GM12878 (cell line): Measurements from ENCODE around the gene ALPK1. TPM values are rescaled to one million over a fixed set of nuclear protein-coding genes. Genes with fewer than 3 reads are reported as not detected.
A peak's percentile ranks its signal among the peaks of the same experiment; 100 is the strongest.

Experiments
- ATAC-seq: fragments of 200-7000 bp; cut with Tn5 transposase; 3 replicates; pipeline ENCODE4 v1.9.1; 2020; ENCODE audit warnings: mild to moderate bottlenecking, moderate library complexity
- BruUV-seq: library from RNA; stranded (reverse); fragments of 400-500 nt; replicated peaks from 2 replicates; lab custom pipeline; 2021; lab: Mats Ljungman, UMichigan
- CTCF ChIA-PET: fragments of 300-600 bp; sonication (Branson Sonifier 250); formaldehyde crosslinking; extraction: SDS; loops from one replicate; lab custom pipeline; 2021; ENCODE audit warnings: inconsistent platforms; lab: Yijun Ruan, JAX
- POLR2A ChIA-PET: fragments of 350-600 bp; formaldehyde crosslinking; extraction: SDS; loops from one replicate; lab custom pipeline; 2021; ENCODE audit warnings: inconsistent platforms; lab: Charles Lee
- RAD21 ChIA-PET: fragments of 300-600 bp; sonication (Branson Sonifier 250); formaldehyde crosslinking; loops from one replicate; lab custom pipeline; 2023; ENCODE audit warnings: antibody characterized with exemption; ENCODE audit not compliant: unreplicated experiment; lab: Charles Lee
- SMC1A ChIA-PET: fragments of 300-600 bp; sonication (Branson Sonifier 250); formaldehyde crosslinking; loops from one replicate; lab custom pipeline; 2023; ENCODE audit not compliant: unreplicated experiment, uncharacterized antibody; lab: Charles Lee
- DNase-seq: peaks from one replicate; pipeline ENCODE4 v3.0.0-alpha.2; 2011; ENCODE audit warnings: low read depth, low spot score
- FAIRE-seq: peaks from 3 replicates; lab custom pipeline; 2011; peaks lifted over from hg19 to GRCh38; lab: Jason Lieb, UNC
- H2AFZ ChIP-seq: 2 replicates; pipeline ENCODE4 v1.6.0; 2011; ENCODE audit warnings: low read depth, low read length, control low read depth; ENCODE audit not compliant: control insufficient read depth
- H3K27ac ChIP-seq: 2 replicates; pipeline ENCODE4 v1.5.1; 2011; ENCODE audit warnings: control low read depth; ENCODE audit not compliant: control insufficient read depth, insufficient read depth
- H3K27me3 ChIP-seq, 2 experiments: replicated peaks in 1 of 2; 2 replicates each; pipeline versions ENCODE4 v1.6.0 to v1.6.1; 2011; ENCODE audit warnings: low read length in 1 of 2; ENCODE audit not compliant: control insufficient read depth in 2 of 2, insufficient read depth in 2 of 2
- H3K36me3 ChIP-seq, 2 experiments: 2 replicates each; pipeline ENCODE4 v1.5.1; 2011; ENCODE audit warnings: low read length in 1 of 2; ENCODE audit not compliant: control insufficient read depth in 2 of 2, insufficient read depth in 2 of 2
- H3K4me1 ChIP-seq: 2 replicates; pipeline ENCODE4 v1.6.1; 2011; ENCODE audit warnings: mild to moderate bottlenecking, low read length, moderate library complexity, mixed read lengths; ENCODE audit not compliant: control insufficient read depth, insufficient read depth
- H3K4me2 ChIP-seq: 2 replicates; pipeline ENCODE4 v1.6.0; 2011; ENCODE audit warnings: control low read depth; ENCODE audit not compliant: control insufficient read depth, insufficient read depth
- H3K4me3 ChIP-seq: fragments of 200-600 bp; sonication (generic); 2 replicates; pipeline ENCODE4 v1.5.1; 2016
- H3K79me2 ChIP-seq: 2 replicates; pipeline ENCODE4 v1.6.0; 2011; ENCODE audit warnings: low read length; ENCODE audit not compliant: control insufficient read depth, insufficient read depth
- H3K9ac ChIP-seq: 2 replicates; pipeline ENCODE4 v1.8.0; 2011; ENCODE audit warnings: low read length, control low read depth, mixed read lengths; ENCODE audit not compliant: control insufficient read depth, insufficient read depth
- H3K9me3 ChIP-seq: replicated peaks from 3 replicates; pipeline ENCODE4 v1.5.1; 2011; ENCODE audit warnings: mild to moderate bottlenecking, low read length; ENCODE audit not compliant: control insufficient read depth, insufficient read depth
- H4K20me1 ChIP-seq: 2 replicates; pipeline ENCODE4 v1.6.0; 2011; ENCODE audit not compliant: control insufficient read depth, insufficient read depth
- EGR1 ChIP-seq, 2 experiments: IDR thresholded peaks; 1 replicate in 1 of 2; 2 replicates in 1 of 2; pipeline ENCODE4 v1.6.1; 2011 to 2012; ENCODE audit warnings: low read depth in 2 of 2, low read length in 2 of 2, borderline replicate concordance in 1 of 2, mild to moderate bottlenecking in 1 of 2, moderate library complexity in 1 of 2
- IKZF1 ChIP-seq: fragments of 450-650 bp; conservative IDR thresholded peaks from 2 replicates; pipeline ENCODE4 v1.6.1; 2017; ENCODE audit warnings: antibody characterized with exemption, mild to moderate bottlenecking
- KDM1A ChIP-seq: fragments of 200-600 bp; sonication (generic); IDR thresholded peaks from 2 replicates; pipeline ENCODE4 v1.6.1; 2016; ENCODE audit warnings: borderline replicate concordance
- NR2C1 ChIP-seq: fragments of 450-650 bp; IDR thresholded peaks from 2 replicates; pipeline ENCODE4 v1.6.1; 2017; ENCODE audit warnings: antibody characterized with exemption, mild to moderate bottlenecking, moderate library complexity
- SIN3A ChIP-seq: IDR thresholded peaks from 2 replicates; pipeline ENCODE4 v1.6.1; 2012; ENCODE audit warnings: low read depth, low read length, improper control_type of control experiment
- SREBF1 ChIP-seq: IDR thresholded peaks from 2 replicates; pipeline ENCODE4 v1.6.1; 2012; ENCODE audit warnings: mild to moderate bottlenecking, low read length
- SUZ12 ChIP-seq: fragments of 200-600 bp; sonication (generic); IDR thresholded peaks from one replicate; pipeline ENCODE4 v1.6.1; 2018; ENCODE audit warnings: antibody characterized with exemption, mild to moderate bottlenecking; ENCODE audit not compliant: unreplicated experiment
- TBL1XR1 ChIP-seq: IDR thresholded peaks from 2 replicates; pipeline ENCODE4 v1.6.1; 2012; ENCODE audit warnings: low read depth, low read length, improper control_type of control experiment
- ZNF622 ChIP-seq: fragments of 450-650 bp; IDR thresholded peaks from 2 replicates; pipeline ENCODE4 v1.6.1; 2017; ENCODE audit warnings: mild to moderate bottlenecking, inconsistent platforms
- WGBS: methylation state at CpG from one replicate; pipeline ENCODE4 v1.1.6; 2016; ENCODE audit warnings: low lambda C conversion rate; ENCODE audit not compliant: insufficient replicate concordance, insufficient coverage; ENCODE audit errors: missing lambda C conversion rate; 5-methylcytosine and 5-hydroxymethylcytosine counted together
- in situ Hi-C: fragments of 300-500 bp; cut with MboI; formaldehyde crosslinking; loops from 9 replicates; pipeline ENCODE4 v1.14.3; 2018; ENCODE audit warnings: mixed read lengths
- intact Hi-C: fragments of 100-400 bp; cut with micrococcal nuclease; formaldehyde crosslinking; loops from one replicate; pipeline ENCODE4 v1.14.2; 2022; ENCODE audit not compliant: unreplicated experiment
- polyA plus RNA-seq, 11 experiments: library from polyadenylated mRNA; depleted of rRNA in 4 of 11; unstranded in 6 of 11; stranded (reverse) in 5 of 11; fragments of >200 nt; fragmentation: Nextera tagmentation in 4 of 11; fragmentation: Illumina TruSeq in 1 of 11; extraction: Ambion mirVana in 4 of 11; extraction: Trizol in 1 of 11; gene quantifications; 1 replicate in 1 of 11; 2 replicates in 10 of 11; pipeline versions ENCODE4 v1.2.1 to v1.2.3, GENCODE V29; 2011 to 2016; ENCODE audit warnings: inconsistent platforms in 2 of 11, missing spikeins in 2 of 11, low read depth in 1 of 11
- total RNA-seq, 4 experiments: library from RNA; depleted of rRNA in 3 of 4; stranded (reverse); fragments of >200 nt in 3 of 4; fragmentation: Illumina TruSeq in 1 of 4; extraction: Trizol in 1 of 4; gene quantifications; 2 replicates each; pipeline versions ENCODE4 v1.2.1 to v1.2.3, GENCODE V29; 2013 to 2021
- TF ChIP-seq, protein P1 (sequence below): fragments of 450-650 bp; formaldehyde crosslinking; IDR thresholded peaks from 2 replicates; pipeline ENCODE4 v1.4.0; 2020; ENCODE audit warnings: mild to moderate bottlenecking, moderate library complexity
- TF ChIP-seq, protein P2 (sequence below): fragments of 450-650 bp; IDR thresholded peaks from 2 replicates; pipeline ENCODE4 v1.6.1; 2016; ENCODE audit warnings: mild to moderate bottlenecking
- TF ChIP-seq, protein P3 (sequence below): fragments of 450-650 bp; formaldehyde crosslinking; IDR thresholded peaks from 2 replicates; pipeline ENCODE4 v1.4.0; 2022; ENCODE audit warnings: mild to moderate bottlenecking, moderate library complexity

ALPK1 gene
- total and polyA plus RNA-seq, 10 of the 15 experiments (the other 5 are each of a cell fraction or from before 2014, with no cell fraction given): 8.5 to 32.3 (median 22.6) TPM

DNA sequence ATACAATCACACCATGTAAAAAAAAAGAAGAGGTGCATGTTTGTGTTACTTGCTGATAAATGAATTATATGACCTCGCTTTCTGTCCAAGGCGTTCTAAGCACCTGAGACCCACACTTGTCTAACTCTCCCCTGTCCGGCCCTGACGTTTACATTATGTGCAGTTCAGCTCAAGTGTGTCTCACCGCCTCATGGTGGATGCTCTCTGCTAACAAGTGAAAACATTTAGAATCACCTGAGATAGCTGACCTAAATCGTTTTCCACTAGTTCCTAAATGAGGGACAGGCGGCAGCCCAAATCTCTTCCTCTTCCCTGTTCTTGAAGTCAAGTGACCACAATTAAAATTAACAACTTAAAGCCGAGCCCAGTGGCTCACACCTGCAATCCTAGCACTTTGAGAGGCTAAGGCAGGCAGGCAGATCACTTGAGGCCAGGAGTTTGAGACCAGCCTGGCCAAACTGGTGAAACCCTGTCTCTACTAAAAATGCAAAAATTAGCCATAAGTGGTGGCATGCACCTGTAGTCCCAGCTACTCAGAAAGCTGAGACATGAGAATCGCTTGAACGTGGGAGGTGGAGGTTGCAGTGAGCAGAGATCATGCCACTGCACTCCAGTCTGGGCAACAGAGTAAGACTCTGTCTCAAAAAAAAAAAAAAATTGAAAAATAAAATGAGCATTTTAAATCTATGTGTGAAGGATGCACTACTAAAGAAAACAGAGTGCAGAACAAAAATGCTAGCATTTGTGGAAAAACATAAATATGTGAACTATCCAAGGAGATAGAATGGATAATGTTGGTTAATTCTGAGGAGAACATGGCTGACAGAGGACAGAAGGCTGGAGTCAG, 7.5 kb upstream of the ALPK1 start:
- H3K36me3 ChIP-seq: no peaks in the 10 kb centered on the region
- H3K27ac ChIP-seq: peak overlapping the region; percentile 99
- in situ Hi-C loops (no loop called here), intact Hi-C loops (loop anchor here (5.0 to 10.0 kb wide), 2 partner anchors 448 to 1475 kb away; partner anchors contain the start of gene CAMK2D)
- peak overlapping the region; percentile 37; the same call in 1 of the 2 replicates for H3K4me3 ChIP-seq
- 0 out of 3 replicates have a peak, but pooled peaks have one; percentile 4 for ATAC-seq
- peaks cover 47% of the 10 kb centered on the region for H3K79me2 ChIP-seq
- RAD21 ChIA-PET: interaction anchor here (0.8 to 14.1 kb wide), 12 partner anchors 9 to 227 kb away, joined by 3 to 151 read pairs (median 7); partner anchors contain the start of genes ALPK1 and NEUROG2
- H2AFZ ChIP-seq: peak overlapping the region; percentile 88
- H3K9ac ChIP-seq: peak overlapping the region; percentile 99
- DNase-seq: no peak
- CTCF ChIA-PET: interaction anchor here (0.7 to 4.8 kb wide), 7 partner anchors 9 to 235 kb away, joined by 3 to 27 read pairs (median 6); no protein-coding TSS in a partner anchor
- H4K20me1 ChIP-seq: no peaks in the 10 kb centered on the region
- under 1% methylated on average over 10 of the region's 10 CpGs for WGBS
- no peak for FAIRE-seq
- H3K4me2 ChIP-seq: peak overlapping the region; percentile 96
- SMC1A ChIA-PET: interaction anchor here (0.5 to 22.9 kb wide), 10 partner anchors 10 to 227 kb away, joined by 3 to 247 read pairs (median 8); partner anchors contain the start of genes ALPK1 and NEUROG2
- H3K4me1 ChIP-seq: peaks cover 24% of the 10 kb centered on the region
- no peaks in the 10 kb centered on the region for H3K27me3 ChIP-seq
- POLR2A ChIA-PET: interaction anchor here (0.7 to 7.2 kb wide), 9 partner anchors 10 to 229 kb away, joined by 3 to 61 read pairs (median 7); no protein-coding TSS in a partner anchor
- BruUV-seq: no TSS peak
- H3K9me3 ChIP-seq: no peaks in the 10 kb centered on the region; the same call in 2 of the 3 replicates
- TF ChIP-seq, protein P1, sequence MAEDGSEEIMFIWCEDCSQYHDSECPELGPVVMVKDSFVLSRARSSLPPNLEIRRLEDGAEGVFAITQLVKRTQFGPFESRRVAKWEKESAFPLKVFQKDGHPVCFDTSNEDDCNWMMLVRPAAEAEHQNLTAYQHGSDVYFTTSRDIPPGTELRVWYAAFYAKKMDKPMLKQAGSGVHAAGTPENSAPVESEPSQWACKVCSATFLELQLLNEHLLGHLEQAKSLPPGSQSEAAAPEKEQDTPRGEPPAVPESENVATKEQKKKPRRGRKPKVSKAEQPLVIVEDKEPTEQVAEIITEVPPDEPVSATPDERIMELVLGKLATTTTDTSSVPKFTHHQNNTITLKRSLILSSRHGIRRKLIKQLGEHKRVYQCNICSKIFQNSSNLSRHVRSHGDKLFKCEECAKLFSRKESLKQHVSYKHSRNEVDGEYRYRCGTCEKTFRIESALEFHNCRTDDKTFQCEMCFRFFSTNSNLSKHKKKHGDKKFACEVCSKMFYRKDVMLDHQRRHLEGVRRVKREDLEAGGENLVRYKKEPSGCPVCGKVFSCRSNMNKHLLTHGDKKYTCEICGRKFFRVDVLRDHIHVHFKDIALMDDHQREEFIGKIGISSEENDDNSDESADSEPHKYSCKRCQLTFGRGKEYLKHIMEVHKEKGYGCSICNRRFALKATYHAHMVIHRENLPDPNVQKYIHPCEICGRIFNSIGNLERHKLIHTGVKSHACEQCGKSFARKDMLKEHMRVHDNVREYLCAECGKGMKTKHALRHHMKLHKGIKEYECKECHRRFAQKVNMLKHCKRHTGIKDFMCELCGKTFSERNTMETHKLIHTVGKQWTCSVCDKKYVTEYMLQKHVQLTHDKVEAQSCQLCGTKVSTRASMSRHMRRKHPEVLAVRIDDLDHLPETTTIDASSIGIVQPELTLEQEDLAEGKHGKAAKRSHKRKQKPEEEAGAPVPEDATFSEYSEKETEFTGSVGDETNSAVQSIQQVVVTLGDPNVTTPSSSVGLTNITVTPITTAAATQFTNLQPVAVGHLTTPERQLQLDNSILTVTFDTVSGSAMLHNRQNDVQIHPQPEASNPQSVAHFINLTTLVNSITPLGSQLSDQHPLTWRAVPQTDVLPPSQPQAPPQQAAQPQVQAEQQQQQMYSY (CRISPR knock-in tag): no peak
- TF ChIP-seq NR2C1 (no peak), IKZF1 (peak; percentile 34), TBL1XR1 (no peak), SREBF1 (no peak), SUZ12 (no peak), EGR1 (IDR thresholded peaks at IDR 0.05; ENCODE audit: borderline replicate concordance in 1 of 2, low read depth in 2 of 2, low read length in 2 of 2) (no peak), KDM1A (no peak), SIN3A (no peak), ZNF622 (no peak)
- TF ChIP-seq, protein P2, sequence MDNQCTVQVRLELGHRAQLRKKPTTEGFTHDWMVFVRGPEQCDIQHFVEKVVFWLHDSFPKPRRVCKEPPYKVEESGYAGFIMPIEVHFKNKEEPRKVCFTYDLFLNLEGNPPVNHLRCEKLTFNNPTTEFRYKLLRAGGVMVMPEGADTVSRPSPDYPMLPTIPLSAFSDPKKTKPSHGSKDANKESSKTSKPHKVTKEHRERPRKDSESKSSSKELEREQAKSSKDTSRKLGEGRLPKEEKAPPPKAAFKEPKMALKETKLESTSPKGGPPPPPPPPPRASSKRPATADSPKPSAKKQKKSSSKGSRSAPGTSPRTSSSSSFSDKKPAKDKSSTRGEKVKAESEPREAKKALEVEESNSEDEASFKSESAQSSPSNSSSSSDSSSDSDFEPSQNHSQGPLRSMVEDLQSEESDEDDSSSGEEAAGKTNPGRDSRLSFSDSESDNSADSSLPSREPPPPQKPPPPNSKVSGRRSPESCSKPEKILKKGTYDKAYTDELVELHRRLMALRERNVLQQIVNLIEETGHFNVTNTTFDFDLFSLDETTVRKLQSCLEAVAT: peak; percentile 68
- TF ChIP-seq, protein P3, sequence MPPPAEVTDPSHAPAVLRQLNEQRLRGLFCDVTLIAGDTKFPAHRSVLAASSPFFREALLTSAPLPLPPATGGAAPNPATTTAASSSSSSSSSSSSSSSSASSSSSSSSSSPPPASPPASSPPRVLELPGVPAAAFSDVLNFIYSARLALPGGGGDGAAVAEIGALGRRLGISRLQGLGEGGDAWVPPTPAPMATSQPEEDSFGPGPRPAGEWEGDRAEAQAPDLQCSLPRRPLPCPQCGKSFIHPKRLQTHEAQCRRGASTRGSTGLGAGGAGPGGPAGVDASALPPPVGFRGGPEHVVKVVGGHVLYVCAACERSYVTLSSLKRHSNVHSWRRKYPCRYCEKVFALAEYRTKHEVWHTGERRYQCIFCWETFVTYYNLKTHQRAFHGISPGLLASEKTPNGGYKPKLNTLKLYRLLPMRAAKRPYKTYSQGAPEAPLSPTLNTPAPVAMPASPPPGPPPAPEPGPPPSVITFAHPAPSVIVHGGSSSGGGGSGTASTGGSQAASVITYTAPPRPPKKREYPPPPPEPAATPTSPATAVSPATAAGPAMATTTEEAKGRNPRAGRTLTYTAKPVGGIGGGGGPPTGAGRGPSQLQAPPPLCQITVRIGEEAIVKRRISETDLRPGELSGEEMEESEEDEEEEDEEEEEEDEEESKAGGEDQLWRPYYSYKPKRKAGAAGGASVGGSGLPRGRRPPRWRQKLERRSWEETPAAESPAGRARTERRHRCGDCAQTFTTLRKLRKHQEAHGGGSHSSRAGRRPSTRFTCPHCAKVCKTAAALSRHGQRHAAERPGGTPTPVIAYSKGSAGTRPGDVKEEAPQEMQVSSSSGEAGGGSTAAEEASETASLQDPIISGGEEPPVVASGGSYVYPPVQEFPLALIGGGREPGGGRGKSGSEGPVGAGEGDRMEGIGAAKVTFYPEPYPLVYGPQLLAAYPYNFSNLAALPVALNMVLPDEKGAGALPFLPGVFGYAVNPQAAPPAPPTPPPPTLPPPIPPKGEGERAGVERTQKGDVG (CRISPR knock-in tag): no peak
